GM18868 (cell line): Measurements from ENCODE around the gene CPM.
"Not testable (repeated sequence)": the region's sequence is repeated elsewhere in the genome, so short reads cannot be mapped to it uniquely, and the experiment has no call there.

ENCODE experiments used
- ATAC-seq: cut with Tn5 transposase; IDR thresholded peaks from one replicate; pipeline ENCODE4 v1.9.1; 2021; ENCODE audit warnings: mild to moderate bottlenecking, moderate library complexity; ENCODE audit not compliant: unreplicated experiment

The CPM gene

DNA sequence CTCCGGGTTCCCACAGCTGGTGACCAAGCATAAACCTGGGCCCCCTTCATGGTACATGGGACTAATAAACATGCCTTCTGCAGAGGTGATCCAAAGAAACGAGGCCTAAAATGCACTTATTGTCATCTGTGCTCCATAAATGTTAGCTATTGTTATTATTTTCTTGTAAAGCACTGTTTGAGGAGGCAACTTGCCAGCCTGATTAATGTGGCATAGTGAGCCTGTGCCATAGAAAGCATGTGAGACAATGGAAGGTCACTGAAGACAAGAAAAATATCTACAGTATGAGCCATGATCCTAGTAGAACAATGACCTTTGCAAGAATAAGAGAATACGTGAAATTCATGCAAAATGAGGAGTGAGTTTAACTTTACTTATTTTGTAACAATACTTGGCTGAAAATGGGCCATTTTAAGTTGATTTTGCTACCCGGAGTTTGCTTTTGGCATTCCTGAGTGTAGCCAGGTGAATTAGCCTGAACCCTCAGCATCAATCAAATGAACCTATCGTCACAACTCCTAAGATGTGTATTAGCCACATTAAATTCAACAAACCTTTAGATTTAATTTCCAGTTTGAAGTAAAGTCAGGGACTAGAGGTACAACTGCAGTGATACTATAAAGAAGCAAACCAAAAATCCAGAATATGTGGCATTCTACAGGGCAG lies 52.2 kb downstream of the CPM start:
- no peak for ATAC-seq

DNA sequence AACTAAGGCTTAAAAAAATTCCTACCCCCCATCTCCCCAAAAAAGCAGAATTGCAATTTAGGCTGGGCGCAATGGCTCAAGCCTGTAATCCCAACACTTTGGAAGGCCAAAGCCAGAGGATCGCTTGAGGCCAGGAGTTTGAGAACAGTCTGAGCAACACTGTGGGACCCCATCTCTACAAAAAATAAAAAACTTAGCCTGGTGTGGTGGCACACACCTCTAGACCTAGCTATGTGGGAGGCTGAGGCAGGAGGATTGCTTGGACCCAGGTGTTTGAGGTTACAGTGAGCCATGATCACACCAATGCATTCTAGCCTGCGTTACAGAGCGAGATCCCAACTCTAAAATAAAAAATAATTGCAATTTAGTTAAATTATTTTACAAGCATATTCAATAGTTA lies 54.1 kb downstream of the CPM start:
- ATAC-seq = no peak

DNA sequence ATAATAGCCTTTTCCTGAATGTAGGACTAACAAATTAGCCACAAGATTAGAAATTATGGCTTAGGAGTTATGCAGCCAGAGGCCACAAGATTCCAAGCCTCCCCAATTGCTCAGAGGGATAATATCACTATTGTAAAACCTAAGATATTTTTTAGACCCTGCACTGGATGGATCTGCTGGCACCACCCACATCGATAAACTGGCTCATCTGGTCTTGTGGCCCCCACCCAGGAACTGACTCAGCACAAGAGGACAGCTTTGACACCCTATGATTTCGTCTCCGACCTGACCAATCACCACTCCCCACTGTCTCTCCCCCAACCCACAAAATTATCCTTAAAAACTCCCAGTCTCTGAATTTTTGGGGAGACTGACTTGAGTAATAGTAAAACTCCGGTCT lies 54.7 kb downstream of the CPM start:
- ATAC-seq = no peak

DNA sequence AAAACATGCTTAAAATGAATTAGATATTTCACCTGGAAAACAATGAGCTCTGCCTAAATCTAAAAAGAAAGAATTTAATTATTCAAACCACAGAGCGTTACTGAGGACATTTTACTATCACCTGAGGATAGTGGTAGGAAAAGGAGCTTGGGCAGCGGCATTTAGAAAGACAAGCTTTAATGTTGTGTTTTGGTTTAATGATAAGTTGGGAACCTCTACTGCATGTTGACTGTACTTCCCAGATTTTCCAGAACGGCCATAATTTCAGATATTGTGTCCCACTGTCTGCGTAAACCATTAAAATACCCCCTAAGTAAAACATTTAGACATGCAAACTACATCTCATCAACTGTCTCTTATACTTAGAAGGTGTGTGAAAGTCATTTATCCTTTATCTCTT lies 55.4 kb downstream of the CPM start:
- ATAC-seq = no peak

DNA sequence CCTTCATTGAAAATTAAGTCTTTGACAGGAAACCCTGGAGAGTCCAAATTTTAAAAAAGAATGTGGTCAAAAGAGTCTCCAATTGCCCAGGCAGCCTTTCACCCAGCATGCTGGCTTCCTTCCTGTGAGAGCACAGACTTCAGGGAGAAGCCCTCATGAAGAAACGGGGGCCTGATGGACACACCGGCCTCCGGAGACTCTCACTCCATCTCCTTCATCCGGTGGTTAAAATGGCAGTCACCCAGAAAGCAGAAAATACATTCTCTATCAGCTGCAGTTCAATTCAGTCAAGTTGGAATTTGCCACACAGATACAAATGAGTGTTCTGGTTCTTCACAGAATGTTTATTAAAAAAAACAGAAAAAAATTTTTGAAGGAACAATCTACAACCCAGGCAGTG lies 56.5 kb downstream of the CPM start:
- ATAC-seq = no peak

DNA sequence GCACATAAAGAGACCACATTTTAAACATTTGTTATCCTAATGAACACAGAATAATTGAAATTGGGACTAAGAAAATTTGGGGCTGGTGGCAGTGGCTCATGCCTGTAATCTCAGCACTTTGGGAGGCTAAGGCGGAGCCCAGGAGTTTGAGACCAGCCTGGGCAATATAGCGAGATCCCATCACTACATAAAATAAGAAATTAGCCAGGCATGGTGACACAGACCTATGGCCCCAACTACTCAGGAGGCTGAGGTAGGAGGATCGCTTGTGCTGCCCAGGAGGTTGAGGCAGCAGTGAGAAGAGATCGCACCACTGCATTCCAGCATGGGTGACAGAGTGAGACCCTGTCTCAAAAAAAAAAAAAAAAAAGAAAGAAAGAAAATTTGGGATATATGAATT lies 59.7 kb downstream of the CPM start:
- no peak for ATAC-seq

DNA sequence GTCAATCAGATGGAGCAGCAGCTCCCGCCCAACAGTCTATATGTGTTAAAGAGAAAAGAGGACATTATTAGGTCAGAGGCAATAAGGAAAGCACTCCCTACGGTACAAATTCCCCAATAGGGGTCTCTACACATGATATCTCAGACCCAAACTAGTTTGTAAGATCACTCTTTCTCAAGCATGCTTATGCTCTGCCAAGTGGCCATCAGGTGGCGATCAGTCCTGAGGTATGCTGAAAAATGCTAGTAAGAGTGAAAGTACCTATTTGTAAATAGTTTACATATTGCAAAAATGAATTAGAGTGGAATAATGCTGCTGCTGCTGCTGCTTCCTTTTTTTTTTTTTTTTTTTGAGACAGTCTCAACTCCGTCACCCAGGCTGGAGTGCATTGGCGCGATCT lies 61.0 kb downstream of the CPM start:
- ATAC-seq = peak; percentile 73

DNA sequence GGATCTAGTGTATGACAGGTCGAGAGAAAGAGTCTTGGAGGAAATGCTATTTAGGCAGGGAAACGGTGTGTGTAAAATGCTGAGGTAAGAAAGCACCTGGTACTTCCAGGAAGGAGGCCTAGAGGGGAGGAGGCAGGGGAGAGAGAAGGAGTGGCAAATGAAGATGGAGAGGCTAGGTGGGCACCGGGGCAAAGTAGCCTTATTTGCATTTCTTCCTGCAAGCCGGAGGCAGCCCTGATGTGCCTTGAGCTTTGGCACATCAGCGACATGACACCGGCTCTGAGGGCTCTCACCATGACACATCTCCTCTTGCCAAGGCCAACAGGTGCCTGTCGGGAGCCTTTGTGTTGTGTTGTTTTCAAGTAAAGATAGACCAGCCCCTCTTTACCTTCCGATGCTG lies 61.6 kb downstream of the CPM start:
- no peak for ATAC-seq

DNA sequence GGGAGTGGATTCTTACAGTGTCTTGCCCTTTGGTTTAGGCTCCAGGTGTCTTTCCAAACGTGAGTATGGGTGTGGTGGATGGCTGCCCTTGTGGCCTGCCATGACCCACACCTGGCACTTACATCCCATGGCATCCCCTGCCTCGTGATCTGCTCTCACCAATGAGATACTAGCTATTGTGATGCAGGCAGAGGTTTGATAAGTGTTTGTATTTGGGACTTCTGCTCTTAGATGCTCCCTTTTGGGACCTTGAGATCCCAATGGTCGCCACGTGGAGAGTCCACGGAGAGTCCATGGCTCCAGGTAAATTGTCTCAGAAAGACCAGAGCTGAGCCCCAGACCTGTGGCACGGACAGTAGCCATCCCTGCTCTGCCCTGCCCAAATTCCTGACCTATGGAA lies 62.5 kb downstream of the CPM start:
- ATAC-seq = no peak

DNA sequence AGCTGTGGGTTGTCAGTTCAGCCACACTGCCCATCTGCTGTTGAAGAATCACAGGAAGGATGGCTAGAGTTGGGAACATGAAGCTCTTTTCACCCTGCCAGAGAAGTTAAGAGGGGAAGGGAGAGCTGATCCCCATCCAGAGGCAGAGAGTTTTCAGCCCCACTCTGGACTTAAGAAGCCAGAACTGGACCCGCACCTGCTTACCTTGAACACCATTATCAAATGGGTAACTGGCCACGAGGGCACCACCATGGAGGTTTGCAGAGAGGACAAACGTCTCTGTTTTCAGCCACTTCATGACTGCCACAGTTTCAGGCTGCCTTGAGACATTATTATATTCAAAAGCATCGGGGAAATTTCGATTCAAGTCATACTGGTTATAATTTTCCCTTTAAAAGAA lies 63.0 kb downstream of the CPM start:
- no peak for ATAC-seq

DNA sequence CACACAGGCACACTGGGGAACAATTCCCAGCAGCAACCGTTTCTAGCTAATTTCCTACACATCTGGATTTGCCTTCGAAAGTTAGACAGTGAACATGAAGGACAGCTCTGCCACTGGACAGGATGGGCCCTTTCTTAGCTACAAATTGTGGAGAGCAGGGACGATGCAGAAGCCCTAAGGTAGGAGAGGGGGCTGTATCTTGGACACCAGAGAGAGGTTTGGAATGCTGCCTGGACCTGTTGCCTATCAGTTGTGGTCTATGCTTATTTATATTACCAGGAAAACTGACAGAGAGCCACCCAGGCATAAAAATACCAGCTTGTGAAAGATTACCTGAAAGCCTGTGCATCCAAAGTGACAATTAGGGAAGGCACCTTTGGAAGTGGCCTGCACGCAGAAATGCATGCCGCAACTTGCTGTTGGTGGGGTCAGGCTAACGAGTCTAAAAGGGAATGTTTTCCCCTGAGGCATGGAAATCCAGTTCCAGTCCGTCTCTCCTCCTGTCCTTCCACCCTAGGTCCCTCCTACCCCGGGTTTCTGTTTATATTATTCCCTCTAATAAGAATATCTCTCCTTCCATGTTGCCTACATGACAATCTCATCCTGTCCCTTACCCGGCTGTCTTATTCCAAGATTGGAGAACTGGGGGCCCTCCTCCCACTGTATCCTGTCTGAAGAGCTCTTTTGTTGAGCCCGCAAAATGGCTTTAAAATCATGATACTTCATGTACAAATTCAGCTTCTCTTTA lies 64.8 kb downstream of the CPM start:
- no peak for ATAC-seq

DNA sequence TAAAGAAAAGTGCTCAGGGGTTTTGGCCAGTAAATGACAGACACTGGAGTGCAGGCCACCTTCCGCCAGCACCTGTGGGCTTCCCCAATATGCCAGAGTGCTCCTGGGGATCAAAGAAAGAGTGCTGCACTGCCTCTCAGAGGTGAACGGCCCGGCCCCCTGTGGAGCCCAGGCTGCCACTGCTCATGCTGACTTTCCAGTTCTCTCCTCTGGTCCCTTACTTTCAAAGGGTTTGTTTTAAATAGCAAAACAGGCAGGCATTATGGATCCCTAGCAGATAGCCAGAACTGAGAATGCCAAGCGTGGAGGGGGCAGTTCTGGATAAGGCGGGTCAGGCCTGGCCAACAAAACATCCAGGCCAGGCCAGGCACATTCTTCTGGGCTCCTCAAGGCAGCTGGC lies 65.4 kb downstream of the CPM start:
- no peak for ATAC-seq

DNA sequence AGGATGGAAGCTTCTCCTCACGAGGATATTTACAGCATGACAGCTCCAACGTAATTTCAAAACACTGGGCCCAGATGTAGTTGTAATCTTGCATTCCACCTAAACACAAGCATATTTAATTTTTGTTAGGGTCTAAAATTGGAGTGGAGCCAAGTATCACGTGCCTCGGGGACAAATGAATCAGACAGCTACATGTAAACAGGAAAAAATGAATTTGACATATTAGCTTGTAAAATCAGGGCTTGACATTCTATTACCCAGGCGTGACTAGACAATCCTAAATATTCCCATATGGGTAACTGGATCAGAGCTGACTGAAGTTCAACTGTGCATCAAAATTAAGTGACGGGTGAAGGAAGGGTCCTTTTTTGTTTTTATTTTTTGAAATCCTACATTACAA lies 66.0 kb downstream of the CPM start:
- ATAC-seq = no peak

DNA sequence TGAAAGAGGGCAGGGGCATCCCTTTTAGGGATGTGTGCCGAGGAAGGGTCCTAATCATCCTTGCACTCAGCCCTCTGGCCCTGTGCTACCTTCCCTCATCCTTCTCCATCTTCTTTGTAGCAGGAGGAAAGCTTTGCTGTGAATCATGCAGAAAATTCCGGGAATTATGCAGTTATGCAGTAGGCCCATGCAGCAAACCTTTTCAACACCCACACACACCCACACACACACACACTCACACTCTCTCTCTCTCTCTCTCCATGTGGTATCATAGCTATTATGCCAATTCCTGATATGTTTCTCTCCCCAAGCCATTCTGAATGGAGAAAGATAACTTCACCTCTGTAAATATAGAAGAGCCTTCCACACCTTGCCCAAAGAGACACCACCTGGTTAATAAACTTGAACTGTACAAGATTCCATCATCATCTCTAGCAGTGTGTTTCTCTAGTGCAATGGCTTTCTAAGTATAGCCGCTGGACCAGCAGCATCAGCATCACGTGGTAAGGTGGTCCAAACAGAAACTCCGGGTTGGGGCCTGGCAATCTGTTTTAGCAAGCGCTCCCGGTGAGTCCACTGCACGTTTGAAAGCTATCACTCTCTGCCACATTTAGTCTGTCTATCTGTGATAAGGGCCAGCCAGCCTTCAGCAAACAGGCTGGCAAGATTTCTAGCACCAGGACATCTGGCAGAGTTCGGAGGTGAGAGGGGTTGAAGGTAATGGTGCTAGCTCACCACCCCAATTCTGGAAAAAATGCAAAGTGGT lies 67.4 kb downstream of the CPM start:
- no peak for ATAC-seq

DNA sequence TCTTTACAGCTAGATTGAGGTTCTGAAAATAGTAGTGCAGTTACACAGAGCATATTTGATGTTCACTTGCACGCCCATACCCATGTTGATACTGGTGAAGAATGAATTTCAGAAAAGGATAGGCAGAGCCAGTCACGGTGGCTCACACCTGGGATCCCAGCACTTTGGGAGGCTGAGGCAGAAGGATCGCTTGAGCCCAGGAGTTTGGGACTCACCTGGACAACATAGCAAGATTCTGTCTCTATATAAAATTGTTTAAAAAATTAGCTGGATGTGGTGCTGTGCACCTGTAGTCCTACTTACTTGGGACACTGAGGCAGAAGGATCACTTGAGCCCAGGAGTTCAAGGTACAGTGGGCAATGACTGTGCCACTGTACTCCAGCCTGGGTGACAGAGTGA lies 68.4 kb downstream of the CPM start:
- ATAC-seq = no peak

DNA sequence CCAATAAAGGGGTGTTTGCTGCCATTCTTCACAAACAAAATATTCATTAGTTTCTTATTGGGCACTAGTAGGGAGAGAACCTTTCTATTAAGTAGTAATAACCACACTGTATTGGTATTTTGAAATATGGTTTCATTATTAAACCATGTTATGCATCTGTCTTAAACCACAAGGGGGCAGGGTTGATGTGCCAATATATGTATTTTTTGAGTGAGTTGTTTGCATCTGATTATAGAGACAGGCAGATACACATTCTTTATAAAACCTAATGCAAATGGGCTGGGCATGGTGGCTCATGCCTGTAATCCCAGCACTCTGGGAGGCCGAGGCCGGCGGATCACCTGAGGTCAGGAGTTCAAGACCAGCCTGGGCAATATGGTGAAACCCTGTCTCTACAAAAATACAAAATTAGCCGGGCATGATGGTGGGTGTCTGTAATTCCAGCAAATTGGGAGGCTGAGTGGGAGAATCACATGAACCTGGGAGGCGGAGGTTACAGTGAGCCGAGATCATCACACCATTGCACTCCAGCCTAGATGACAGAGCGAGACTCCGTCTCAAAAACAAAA lies 69.0 kb downstream of the CPM start:
- ATAC-seq = not testable (repeated sequence)

DNA sequence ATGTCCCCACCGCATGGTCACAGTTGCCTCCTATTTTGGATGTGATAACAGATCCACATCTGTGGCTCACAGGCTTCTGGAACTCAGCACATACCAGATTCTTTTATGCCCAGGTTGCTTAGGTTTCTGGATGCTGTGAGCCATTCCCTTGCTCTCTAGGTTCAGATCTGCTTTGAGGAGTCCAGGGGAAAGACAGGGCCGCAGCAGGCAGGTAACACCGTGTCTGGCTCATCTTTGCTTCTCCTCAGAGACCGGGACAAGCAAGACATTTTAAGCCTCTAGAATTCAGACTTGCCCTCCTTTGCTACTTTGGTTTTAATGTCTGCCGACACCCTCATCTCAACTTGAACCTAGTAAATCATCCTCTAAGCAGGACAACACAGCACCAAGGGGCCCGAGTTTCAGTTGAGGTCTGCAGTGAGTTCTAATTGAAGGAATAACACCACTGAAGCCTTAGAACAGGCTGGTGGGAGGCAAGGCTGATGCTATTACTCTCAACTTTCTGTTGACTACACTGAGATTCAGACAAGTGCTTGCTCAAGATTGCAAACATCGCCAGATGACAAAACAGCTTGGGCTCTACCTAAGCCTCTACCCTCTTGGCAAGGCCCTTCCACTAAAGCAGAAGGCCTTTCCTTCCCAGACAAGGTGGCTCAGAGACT lies 69.7 kb downstream of the CPM start:
- no peak for ATAC-seq

DNA sequence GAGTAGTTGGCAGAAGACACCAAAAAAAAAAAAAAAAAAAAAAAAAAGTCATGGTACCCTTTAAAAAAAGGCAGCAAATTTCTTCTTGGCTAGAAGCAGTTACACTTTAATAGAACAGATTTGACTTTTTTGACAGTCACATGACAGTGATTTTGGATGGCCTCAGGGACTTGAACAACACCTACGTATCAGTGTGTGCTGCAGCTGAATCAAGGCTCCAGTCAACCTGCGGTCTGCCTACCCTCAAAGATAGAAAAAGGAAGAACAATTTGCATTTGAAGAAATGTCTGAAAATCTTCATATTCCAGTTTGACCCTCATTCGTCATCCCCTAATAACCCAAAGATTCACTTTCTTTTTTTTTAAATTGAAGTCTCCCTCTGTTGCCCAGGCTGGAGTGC lies 71.1 kb downstream of the CPM start:
- no peak for ATAC-seq

DNA sequence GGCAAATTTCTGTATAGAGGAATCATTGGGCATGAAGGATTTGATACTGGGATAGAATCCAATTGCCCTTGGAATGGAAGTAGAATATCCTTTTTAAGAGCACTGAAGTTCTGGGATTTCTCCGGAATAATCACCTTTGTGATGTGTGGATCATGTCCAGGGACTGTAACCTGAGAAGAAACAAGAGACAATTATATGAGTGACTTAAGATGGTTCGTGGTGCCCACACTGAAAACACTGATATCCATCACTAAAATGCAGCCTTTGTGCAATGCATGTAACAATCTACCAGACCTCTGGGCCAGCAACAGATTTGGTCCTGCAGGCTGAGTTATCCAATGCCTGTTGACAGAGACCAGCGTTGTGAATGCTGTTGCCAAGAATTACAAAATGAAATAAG lies 76.5 kb downstream of the CPM start:
- ATAC-seq = no peak

DNA sequence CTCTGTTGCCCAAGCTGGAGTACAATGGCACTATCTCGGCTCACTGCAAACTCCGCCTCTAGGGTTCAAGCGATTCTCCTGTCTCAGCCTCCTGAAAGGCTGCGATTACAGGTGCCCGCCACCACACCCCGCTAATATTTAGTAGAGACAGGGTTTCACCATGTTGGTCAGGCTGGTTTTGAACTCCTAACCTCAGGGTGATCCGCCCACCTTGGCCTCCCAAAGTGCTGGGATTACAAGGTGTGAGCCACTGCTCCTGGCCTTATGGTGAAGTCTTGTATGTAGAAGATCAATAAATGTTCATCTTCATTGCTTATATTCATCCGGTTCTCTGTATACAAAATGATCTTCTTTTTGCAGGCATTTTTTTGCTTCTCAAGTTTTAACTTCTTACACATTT lies 77.2 kb downstream of the CPM start:
- ATAC-seq = no peak

DNA sequence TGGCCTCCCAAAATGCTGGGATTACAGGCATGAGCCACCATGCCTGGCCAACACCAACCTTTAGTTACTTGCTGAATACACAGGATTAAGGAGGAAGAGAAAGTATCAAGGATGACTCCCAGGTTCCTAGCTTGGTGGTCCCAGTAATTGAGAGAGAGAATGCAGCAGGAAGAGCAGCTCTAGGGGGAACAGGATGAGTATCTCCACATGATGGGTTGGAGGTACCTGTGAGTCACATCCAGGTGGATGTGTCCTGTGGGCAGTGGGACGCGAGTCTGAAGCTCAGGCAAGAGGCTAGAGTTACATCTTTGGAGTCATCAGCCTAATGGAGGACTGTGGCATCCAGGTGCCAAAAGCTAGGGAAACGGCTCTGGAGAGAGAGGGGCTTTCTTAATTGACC lies 77.9 kb downstream of the CPM start:
- ATAC-seq = no peak
